HG02840 (cell line): ENCODE results near the gene GNB1.
"Not testable (repeated sequence)": the region's sequence is repeated elsewhere in the genome, so short reads cannot be mapped to it uniquely, and the experiment has no call there.

ENCODE experiments used
- ATAC-seq: cut with Tn5 transposase; IDR thresholded peaks from one replicate; pipeline ENCODE4 v1.9.1; 2021; ENCODE audit warnings: mild to moderate bottlenecking, moderate library complexity, moderate number of reproducible peaks; ENCODE audit not compliant: unreplicated experiment, low FRiP score

Gene GNB1

DNA sequence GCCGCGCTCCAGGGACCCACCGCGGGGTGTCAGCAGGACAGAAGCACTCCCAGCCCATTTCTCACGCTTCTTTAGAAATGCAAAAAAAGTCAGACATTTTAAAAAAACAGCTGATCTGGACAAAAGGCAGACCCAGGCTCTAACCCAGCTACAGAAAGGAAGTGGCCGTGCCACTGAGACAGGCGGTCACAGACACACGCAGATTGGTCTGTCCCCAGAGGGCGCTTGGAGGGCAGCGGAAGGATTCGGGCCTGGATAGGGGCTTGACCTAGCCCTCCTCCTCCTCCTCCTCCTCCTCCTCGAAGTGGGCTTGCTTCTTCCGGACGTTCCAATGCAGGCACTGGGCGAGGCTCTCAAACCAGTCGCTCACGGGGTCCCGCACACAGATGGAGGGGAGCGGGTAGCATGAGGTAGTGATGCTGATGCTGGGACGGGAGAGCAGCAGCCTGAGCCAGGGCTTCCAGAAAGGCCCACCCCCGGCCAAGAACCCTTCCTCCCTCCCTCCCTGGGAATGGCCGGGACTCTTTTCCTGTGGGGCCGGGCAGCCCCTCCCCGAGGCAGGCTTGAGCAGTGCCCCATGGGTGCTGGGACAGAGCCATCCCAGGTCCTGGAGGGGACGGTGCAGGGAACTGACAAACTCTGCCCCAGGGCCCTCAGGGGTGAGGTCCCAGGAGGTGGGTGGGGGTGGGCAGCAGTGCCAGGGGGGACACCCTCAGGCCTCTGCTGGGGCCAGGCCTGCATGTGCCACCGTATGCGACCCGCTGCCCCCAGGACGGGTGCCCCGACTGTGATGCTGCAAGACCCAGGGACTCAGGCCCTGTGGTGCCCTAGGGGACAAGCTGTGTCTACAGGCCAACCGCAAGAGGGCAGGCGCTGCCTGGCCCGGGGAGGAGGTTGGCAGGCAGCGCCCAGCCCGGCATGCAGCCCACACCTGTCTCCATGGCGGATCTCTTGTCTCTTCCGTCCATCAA is 138.0 kb downstream of the GNB1 start:
- ATAC-seq = no peak

DNA sequence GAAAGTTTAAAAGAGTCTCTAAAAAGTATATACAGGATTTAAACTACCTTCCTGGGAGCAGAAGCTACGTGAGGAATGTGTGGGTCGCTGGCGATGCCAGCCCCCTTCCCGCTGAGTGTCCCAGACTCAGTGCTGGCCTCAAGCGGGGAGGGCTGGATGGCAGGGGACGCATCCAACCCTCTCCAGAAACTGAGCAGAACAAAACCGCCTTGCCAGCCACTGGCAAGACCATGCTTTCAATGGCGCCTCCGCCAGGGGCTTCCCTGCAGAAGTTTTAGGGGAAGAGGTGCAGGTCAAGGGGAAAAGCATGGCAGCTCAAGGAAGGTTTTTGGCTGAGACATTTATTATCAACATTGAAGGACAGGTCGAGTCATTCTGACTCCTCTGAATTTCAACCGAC is 138.7 kb downstream of the GNB1 start:
- ATAC-seq = no peak

DNA sequence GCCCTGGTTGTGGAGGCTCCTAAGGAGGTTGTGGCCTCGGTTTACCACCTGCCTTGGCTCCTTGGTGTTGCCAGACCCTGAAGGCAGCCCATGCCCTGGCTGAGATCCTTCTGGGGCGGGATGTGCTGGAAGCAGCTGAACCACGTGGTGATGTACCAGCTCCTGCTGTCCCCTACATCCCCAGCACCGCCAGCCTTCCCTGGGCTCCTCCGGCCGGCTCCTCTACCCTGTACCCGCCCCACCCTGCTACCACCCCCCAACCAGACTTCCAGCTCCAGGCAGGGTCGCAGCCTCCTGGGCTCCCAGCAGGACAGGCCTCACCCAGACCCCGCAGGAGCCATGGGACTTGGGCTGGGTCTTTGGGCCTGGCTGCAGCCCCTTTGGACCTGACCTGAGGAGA is 140.9 kb downstream of the GNB1 start:
- not testable (repeated sequence) for ATAC-seq

DNA sequence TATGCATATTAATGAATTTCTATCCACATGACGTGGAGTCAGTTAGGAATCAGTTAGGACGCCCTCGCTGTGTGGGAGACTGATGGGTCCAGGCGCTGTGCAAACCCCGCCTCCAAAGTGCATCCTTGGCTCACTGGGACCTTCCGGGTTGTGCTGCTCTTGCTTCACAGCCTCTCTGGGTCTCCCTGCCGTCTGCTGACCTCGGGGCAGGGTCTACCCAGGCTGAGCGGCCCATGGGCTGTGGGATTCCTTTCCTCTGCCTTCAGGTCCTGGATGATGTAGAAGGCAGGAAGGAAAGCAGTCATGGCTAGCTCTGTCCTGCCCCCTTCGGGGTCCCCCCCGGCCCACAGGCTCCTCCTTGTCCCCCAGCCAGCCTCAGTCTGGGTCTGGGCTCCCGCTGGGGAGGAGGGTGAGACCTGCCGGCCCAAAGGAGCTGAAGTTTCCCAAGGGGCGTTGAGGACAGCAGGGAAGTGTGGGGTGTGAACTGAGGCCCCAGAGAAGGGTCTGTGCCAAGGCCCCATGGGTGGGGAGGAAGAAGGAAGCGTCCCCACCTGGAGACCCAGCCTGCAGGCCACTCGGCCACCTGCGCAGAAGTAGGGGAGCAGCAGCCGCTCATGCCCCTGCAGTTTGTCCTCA is 142.1 kb downstream of the GNB1 start:
- ATAC-seq = no peak

DNA sequence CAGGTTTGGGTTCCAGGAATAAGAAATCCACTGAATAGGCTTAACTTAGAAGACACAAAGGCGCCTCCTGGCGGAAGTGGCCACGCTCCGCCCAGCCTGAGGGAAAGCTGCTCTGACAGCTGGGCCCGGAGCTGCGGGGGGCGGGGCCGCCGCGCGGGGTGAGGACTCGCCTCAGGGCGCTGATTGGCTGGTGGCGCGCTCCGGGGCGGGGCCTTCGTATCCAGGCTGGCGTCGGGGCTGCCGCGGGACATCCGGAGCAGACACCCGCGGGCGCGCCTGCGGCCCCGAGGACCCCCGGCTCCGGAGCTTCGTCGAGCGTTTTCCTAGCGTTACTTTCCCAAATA is 144.3 kb downstream of the GNB1 start:
- ATAC-seq = peak; percentile 77

DNA sequence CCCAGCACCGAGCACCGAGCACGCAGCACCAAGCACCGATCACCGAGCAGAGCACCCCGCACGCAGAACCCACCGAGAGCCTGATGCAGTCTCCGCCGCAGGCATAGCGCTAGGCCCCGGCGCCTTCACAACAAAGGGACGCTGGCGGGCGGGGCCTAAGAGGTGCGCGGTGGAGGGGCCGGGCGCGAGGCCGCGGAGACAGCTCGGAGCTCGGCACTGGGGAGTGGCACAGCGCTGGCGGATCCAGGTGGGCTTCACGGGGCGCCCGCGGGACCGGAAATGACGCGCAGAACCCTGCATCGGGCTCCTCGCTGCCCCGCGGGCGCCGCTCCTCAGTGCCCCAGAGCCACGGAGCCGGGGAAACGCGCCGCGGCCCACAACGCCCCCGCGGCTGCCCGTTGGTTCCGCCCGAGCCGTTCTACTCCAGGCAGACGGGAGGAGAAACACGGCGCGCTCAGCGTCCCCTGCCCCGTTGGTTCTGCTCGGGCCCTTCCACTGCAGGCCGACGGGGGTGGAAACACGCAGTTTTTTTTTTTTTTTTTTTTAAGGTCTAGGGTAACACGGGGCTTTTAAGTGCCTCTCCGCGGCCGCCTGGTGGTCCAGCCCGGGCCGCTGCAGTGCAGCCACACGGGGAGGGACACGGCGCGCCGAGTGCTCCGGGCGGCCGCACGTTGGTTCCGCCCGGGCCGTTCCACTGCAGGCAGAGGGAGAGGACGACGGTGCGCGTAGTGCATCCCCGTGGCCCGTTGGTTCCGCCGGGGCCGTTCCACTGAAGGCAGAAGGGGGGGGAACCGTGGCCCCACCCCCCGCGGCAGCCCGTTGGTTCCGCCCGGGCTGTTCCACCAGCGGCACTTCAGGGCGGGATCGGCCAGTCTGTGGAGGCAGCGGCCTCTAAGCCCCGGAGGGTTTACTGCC is 145.0 kb downstream of the GNB1 start:
- peak; percentile 62 for ATAC-seq

DNA sequence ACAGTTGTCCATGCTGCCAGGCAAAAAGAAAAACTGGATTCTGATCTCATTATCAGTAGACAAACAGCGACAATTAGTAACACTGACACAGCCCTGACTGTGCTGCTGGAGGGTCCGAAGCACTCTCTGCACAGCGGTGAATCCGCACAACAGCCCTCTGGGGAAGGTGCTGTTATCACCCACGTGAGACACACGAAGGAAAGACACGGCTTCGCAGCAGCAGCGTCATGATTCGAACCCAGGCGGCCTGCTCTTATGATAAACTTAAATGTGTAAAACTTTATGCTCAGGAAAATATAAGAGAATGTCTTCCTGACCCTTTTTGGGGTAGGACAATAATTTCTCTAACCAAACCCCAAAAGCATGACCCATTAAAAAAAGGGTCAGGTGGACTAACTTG is 148.4 kb downstream of the GNB1 start:
- not testable (repeated sequence) for ATAC-seq

DNA sequence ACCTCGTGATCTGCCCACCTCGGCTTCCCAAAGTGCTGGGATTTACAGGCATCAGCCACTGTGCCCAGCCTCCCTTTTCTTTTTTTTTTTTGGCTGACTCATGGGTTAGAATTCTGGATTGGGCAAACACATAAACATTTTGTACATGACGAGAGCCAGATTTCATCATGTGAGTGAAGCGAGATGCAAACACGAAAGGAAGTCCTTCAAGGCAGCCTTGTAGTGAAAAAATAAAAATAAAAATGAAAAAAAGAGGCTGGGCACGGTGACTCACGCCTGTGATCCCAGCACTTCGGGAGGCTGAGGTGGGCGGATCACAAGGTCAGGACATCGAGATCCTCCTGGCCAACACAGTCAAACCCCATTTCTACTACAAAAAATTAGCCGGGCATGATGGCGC is 149.9 kb downstream of the GNB1 start:
- ATAC-seq = not testable (repeated sequence)

DNA sequence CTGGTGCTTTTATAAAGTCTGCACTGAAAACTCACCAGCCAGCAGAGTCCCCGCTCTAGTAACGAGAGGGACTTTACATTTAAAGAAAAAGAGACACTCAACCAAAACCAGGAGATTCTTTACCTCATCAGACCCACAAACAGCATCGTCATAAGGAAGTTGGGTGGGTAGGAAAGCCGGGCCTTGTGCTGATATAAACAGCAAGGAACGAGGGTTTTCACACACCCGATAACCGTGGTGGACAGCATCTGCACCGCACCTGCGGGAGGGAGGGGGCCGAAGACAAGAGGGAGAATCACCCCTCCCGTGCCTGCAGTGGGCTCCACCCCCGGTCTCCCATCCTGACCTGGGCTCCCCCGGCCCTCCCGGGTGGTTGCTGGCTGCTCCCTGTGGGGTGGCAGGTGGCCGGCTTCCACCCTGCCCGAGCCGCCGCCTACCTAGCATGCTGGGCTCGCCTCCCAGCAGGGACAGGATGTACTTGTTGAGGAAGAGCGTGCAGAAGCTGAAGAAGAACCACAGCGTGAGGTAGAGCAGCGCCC is 152.0 kb downstream of the GNB1 start:
- ATAC-seq = not testable (repeated sequence)

DNA sequence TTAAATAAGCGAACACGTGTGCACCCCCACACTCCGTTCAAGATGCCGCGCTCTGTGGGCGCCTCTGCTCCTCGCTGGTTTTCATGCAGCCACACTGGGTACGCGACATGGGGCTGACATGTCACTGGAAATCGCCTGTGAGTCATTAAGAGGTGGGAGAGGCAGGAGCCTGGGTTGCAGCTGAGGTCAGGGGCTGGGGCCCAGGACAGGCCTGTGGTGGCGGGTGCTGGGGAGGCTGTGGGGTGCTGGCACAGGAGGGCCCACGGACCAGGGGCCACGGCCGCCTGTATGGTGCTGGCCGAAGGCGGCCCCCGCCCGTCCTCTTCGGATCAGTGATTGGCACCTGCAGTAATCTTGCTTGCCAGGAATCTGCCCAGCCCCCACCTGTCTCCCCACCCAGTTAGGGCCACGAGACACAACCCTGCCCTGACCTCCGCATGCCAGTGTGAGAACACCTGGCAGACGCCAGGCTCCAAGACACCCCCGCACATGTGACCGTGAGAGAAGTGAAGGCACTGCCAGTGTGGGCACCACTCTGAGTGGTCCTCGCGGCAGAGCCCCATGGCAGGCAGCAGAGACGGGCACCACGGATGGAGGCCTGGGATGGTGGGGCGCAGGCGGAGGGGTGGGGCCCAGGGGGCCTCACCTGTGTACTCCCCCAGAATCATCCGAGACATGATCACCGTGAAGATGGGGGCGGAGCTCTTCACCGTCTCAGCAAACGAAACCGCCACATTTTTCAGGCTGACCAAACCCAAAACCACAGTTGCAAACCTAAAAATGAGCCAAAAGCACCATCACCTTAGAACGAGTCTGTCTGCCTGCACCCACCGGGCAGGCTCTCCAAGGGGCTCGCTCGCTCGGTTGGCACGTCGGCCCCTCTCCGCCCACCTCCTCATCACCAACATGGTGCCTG is 153.0 kb downstream of the GNB1 start:
- ATAC-seq = not testable (repeated sequence)
